Measurements from ENCODE around the gene MNS1.
"Not testable (repeated sequence)": the region's sequence is repeated elsewhere in the genome, so short reads cannot be mapped to it uniquely, and the experiment has no call there.

Gene MNS1, protein sequence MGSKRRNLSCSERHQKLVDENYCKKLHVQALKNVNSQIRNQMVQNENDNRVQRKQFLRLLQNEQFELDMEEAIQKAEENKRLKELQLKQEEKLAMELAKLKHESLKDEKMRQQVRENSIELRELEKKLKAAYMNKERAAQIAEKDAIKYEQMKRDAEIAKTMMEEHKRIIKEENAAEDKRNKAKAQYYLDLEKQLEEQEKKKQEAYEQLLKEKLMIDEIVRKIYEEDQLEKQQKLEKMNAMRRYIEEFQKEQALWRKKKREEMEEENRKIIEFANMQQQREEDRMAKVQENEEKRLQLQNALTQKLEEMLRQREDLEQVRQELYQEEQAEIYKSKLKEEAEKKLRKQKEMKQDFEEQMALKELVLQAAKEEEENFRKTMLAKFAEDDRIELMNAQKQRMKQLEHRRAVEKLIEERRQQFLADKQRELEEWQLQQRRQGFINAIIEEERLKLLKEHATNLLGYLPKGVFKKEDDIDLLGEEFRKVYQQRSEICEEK

DNA sequence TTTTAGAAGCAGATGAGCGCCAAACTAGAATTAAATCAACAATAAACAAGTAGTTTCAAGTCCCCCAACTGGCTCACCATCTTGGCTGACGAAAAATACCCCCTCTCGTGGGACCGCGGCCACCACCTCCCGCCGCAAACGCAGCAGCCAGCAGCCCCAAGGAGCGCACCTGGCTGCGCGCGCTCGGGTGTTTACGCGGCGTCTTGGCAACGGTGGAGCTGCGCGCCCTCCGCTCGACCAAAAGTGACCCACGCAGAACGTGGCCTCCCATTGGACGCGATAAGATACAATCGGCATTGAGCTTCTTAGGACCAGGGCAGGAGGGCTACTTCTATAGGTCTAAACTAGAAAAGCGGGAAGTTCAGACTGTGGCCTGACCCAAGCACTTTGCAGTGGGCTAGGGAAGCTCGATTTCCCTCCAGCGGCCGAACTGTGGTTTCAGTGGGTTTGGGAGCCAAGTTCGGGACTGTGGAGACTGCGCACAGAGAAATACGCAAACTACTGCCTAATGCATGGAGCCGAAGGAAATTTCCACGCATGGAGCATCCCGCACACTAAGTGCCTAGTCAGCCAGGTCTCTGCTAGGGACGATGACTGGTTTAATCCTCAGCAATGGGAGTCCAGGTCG, at the start of gene MNS1:
MNS1 (minus strand) TSS at position 245 of the 628 bp plus-strand sequence; CDS start at position 80, 165 bp downstream.
- peak; percentile 11 to 66 (median 32) for DNase-seq (ENCODE audit: low read depth in 4 of 4, low spot score in 1 of 4)

DNA sequence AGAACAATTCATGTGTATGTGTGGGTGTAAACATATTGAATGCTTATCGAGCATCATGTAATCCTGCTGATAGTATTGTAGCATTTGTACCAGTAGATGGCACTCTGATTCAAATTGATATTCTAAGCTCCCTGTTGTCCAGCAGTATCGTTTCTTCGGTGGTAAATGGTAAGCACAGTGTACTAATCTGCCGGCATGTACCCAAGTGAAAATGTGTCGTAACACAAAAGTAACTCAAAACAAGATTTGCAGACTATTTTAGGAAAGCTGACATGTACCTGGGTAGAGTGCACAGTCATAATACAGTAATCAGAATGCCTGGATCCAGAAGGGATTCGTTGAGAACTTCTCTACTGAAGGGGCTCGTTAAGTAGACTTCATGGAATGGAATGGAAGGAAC, 31.7 kb upstream of the MNS1 start:
- DNase-seq (ENCODE audit: low read depth in 4 of 4, low spot score in 1 of 4) = no peak

DNA sequence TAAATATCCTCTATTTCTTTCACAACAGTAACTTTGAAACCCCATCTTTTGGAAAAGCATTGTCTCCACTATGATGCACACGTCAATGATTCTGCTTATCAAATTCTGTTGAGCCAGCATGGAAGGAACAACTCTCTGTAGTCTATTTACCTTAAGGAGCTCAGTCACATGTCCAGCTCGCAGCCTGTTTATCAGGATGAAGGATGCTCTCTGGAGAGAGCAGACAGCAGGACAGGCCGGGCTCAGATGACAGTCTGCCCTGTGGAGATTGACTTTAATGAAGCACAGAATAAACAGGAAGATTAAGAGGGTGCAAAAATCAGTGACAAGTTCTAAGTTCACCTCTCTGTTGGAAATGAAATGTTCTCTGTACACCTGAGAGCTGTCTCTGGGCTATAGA, 30.6 kb upstream of the MNS1 start:
- DNase-seq (ENCODE audit: low read depth in 4 of 4, low spot score in 1 of 4) = no peak

DNA sequence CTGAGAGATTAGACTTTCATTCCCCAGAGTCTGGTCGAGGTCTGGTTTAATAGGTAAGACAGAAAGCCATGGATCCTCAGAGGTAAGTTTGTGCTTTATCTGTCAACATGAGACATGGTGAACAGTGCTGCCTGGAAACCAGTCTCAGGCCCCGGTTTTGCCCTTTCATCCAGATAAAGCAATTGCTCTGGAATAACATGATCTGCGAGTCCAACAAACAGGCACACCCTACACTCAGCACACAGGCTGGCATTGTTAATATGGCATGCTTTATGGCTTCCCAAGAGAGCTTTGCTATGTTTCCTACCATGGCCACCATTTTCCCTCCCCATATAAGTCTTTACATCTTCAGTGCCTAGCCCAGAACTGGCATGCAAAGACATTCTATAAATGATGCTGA, 30.1 kb upstream of the MNS1 start:
- DNase-seq (ENCODE audit: low read depth in 4 of 4, low spot score in 1 of 4) = no peak

DNA sequence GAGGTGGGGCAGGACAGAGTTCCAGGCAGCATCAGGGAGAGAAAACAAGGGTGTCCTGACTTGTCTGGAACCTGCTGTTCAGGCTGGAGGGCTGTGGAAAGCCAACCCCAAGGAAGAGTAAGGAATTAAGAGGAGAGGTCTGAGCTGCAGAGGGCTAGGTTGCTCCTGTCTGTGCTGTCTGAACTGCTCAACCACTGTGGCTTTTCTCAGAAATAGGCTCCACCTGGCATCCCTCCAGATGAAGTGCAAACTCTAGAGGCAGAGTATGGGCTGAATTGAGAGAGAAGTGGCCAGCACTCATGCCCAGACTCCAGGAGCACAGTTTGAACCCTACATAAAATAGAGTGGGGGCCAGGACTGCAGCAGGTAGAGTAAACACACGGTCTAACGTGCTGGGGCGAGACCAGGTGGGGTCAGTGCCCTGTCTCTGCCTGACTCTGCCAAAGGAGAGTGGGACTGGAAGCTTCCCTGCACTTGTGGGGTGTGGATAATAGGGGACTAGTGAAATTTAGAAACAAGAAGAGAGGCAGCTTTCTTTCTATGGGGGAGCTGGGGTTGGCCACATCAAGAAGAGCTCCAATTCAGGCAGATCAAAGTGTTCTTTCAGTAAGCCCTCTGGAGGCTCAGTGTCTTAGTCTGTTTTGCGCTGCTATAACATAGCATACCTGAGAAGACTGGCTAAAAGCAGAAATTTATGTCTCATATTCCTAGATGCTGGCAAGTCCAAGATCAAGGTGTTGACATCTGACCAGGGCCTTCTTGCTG, 28.0 kb upstream of the MNS1 start:
- no peak for DNase-seq (ENCODE audit: low read depth in 4 of 4, low spot score in 1 of 4)

DNA sequence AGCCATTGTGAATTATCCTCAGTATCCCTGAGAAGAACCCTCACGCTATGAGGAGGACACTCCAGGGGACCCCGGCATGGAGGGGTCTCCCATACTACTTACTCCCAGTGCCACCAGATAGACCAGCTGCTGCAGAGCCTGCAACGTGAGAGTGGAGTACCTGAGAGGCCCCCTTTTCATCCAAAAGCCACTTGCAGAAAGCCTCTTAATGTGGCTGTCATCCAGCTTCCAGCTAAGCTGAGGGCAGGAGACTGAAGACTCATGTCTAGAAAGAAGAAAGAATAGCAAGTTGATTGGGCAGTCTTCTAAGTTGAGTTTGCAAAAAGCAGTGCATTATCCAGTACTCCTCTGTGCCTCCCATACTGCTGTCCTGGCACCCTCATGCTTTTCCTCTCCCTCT, 27.3 kb upstream of the MNS1 start:
- no peak for DNase-seq (ENCODE audit: low read depth in 4 of 4, low spot score in 1 of 4)

DNA sequence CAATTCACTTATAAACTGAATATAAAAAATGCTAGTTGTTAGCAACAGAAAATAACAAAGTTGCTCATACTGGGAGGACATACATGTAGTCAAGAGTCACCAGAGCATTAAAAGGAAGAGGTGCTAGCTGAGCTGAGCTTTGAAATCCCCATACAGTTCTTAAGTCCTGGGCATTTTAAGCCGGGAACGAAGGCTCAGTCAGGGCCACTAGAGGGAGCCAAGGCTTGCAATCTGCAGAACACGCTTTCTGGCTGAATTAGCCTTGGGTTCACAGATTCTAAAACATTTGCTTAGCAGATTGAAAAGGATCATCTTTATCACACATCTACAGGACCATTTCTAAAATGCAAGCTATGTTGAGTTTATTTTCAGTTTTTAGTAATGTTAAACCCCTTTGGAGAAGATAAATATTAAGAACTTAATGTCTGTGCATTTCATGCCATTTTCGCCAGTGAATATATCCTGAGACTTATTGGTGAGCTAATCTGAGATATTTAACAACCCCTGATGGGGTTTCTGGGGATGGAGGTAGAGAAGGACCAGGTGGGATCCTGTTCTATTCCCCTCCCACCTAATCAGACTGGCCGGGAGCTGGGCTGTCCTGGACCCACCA, 26.3 kb upstream of the MNS1 start:
- DNase-seq (ENCODE audit: low read depth in 4 of 4, low spot score in 1 of 4) = peak; percentile 9 to 34 (median 16)

DNA sequence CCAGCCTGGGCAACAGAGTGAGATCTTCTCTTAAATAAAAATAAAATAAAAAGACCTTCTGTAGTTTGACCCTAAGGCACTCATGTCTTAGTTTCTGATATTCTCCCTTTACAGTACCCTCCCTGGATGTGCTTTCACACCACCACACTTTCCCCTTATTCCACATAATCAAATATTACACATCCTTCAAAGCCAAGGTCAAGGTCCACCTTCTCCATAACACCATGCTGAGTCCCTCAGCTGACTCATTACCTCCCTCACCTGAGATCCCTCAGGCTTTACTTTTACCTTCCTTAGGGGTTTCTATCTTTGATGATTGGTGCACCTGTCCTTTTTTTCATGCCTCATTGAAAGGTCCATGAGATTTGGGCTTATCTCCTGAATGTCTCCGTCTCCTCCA, 25.5 kb upstream of the MNS1 start:
- no peak for DNase-seq (ENCODE audit: low read depth in 4 of 4, low spot score in 1 of 4)

DNA sequence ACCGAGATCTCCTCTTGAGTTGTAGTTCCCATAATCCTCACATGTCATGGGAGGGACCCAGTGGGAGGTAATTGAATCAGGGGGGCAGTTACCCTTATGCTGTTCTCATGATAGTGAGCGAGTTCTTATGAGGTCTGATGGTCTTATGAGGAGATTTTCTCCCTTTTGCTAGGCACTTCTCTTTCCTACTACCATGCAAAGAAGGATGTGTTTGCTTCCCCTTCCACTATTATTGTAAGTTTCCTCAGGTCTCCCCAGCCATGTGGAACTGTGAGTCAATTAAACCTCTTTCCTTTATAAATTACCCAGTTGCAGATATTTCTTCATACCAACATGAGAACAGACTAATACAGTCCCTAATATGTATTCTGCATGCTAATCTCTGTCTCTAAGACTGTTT, 21.3 kb upstream of the MNS1 start:
- DNase-seq (ENCODE audit: low read depth in 4 of 4, low spot score in 1 of 4) = not testable (repeated sequence)

DNA sequence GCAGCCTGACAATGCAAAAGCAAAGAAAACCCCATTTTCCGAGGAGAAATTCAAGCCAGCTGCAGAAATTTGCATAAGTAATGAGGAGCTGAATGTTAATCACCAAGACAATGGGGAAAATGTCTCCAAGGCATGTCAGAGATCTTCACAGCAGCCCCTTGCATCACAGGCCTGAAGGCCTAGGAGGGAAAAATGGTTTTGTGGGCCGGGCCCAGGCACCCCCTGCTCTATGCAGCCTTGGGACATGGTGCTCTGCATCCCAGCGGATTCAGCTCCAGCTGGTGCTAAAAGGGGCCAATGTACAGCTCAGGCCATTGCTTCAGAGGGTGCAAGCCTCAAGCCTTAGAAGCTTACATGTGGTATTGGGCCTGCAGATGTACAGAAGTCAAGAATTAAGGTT, 20.5 kb upstream of the MNS1 start:
- DNase-seq (ENCODE audit: low read depth in 4 of 4, low spot score in 1 of 4) = not testable (repeated sequence)

DNA sequence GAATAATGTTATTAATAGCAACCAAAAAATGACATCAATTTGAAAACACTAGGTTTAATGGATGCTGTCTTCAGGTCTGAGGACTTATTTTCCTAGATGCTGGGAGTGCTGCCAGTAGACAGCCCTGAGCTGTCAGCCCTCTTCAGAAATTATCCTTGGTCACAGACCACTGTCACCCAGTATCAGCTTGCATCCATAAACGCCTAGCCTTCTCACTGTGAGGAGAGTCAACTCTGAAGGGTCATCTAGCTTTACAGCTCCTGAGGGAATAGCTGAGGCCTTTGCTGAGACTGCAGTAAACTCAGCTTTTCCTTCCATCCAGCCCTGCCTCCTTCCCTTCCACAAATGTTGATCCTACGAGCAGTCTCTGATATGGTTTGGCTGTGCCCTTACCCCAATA, 19.4 kb upstream of the MNS1 start:
- DNase-seq (ENCODE audit: low read depth in 4 of 4, low spot score in 1 of 4) = no peak

DNA sequence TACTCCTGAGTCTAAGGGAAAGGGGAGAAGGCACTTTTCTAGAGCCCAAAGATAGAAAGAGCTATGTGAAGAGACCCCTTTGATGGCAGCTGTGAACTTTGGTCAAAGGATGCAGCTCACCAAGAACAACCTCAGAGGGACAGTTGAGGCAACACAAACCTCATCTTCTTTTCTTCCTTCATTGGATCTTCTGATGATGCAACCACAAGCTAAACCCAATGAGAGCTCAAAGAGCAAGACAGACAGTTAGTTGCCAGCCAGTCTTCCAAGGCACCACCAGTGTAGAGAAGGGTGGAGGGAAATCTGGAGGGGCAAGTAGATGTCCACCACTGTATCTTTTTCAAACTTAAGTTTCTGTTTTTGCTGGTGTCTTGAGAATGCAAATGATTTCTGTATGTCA, 10.4 kb upstream of the MNS1 start:
- no peak for DNase-seq (ENCODE audit: low read depth in 4 of 4, low spot score in 1 of 4)

DNA sequence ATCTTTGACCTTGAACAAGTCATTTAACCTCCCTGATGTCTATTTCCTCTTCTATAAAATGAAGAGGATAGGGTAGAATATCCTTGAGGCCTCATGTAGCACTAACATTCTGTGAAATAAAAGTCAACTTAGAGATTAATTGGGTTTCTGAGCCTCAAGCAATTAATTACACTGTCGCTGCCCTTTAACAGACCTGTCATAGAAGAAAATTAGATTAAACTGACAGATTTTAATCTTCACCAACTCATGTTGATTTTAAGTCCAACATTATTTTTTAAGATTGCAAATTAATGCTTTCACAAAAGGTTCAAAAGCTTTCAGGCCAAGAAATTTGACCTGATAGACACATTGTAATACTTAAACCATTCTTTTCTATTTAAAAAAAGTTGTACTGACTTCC, 8.1 kb upstream of the MNS1 start:
- DNase-seq (ENCODE audit: low read depth in 4 of 4, low spot score in 1 of 4) = no peak

DNA sequence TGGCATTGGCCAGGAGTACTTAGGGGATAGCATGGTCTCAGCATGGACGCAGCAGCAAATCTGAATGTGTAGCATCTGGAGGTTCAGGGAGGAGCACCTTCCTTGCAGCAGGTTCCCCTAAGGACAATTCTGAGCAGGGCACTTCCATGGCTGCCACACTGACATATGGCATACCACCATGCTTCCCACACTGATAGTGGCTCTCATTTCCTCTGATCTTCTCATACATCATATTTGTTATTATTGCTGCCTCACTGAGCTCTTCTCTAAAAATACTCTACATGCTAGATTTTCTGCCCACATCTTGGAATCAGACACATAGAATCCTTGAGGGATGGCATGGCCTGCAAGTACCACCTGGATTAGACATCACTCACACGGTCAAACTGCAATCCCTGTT, 7.3 kb upstream of the MNS1 start:
- DNase-seq (ENCODE audit: low read depth in 4 of 4, low spot score in 1 of 4) = no peak

DNA sequence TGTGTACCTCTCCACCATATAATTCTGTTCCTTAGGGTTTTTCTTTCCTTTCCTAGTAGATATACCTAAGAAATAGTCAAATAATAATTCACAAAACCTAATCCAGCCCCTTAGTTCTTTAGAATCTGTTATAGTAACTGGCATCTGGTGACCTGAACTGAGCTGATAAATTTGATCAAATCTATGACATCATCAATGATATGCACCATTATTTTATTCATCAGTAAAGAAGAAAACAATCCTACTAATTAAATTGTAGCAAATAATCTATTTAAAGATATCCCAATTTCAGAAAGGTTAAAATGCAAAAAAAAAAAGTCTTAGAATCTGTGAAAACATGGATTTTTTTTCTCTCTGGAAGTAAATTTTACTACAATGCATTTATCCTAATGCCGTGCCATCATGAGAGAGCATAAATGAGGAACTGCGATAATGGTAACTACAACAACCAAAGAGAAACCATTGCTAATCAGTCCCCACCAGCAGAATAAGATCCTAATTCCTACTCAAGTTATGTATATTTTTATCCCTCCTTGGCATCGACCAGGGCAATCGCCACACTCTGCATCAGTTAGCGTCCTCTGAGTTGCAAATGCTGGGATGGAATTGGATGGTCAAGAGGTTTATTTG, 6.6 kb upstream of the MNS1 start:
- no peak for DNase-seq (ENCODE audit: low read depth in 4 of 4, low spot score in 1 of 4)

DNA sequence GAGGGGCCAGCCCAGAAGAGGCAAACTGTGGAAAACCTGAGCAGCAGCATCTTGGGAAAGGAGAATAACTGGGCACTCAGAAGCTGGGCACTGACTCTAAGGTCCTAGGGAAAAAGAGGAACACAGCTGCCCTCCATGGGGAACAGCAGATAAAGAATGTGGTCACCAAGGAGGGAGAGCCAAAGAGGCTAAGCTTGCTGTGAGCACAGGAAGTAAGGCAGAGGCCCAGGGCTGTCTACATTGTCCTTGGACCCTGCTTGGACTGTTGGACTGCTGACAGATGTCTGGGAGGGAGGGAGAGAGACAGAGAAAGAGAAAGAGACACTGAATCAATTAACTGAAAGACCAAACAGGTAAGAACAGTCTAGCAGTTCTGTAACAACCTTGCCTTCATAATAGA, 4.5 kb upstream of the MNS1 start:
- no peak for DNase-seq (ENCODE audit: low read depth in 4 of 4, low spot score in 1 of 4)

DNA sequence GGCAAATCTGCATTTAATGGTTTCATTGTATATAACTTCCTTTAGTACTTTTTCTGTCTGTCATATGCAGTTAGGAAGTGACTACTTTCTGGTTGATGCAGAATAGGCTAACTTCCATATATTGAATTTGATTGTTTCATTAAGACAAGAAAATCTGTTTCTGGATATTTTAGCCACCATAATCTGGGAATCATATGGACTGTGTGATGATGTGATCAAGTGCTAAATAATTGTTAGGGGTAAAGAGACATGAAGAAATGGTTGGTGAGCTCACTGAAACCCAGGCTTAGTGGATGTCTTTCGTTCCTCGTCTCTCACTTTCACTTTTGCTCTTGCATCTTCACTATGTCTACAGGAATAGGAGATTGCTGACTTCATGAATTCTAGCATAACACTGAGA, 3.5 kb upstream of the MNS1 start:
- DNase-seq (ENCODE audit: low read depth in 4 of 4, low spot score in 1 of 4) = no peak

DNA sequence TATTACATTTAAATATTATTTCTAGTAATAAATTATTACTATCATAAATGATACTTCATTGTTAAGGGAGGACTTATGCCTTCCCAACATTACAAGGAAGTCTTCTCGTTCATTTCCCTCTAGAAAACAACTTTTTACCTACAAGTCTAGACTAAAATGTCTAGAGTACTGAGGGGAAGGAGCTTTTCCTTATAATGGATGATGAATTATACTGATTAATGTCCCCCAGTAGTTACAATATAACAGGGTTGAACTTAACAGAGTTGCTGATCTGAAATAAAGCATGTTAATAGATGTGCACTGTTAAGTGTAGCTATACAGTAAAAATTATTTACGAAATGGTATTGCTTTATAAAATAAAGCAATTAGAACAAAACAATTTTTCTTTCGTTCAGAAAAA, 2.7 kb upstream of the MNS1 start:
- no peak for DNase-seq (ENCODE audit: low read depth in 4 of 4, low spot score in 1 of 4)

DNA sequence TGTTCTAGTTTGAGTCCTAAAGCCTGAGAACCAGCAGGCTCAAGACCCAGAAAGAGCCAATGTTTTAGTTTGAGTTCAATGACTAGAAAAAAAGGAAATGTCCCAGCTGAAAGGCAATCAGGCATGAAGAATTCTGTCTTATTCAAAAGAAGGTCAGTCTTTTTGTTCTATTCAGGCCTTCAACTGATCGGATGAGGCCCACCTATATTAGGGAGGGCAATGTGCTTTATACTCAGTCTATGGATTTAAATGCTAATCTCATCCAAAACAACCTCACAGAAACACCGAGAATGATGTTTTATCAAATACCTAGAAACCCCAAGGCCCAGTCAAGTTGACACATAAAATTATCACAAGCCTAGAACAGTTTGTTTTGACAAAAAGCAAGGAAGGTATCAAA, 4.0 kb downstream of the MNS1 start:
- DNase-seq (ENCODE audit: low read depth in 4 of 4, low spot score in 1 of 4) = no peak

DNA sequence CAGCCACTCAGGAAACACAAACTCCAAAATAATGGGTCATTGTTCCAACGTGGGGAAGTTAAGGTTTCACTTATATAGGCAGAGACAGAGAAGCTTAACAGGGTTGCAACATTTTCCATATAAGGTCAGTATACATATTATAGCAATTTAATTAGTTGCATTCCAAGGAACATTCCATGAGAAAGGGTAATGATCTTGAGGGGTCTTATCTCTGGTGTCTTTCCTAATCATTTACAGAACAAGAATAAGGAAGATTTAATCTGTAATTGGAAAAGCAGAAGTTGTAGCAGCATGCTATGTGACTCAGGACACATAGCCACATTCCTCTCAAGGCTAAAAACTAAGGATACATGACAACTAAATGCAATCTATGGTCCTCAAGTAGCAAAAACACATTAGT, 4.9 kb downstream of the MNS1 start:
- DNase-seq (ENCODE audit: low read depth in 4 of 4, low spot score in 1 of 4) = no peak

DNA sequence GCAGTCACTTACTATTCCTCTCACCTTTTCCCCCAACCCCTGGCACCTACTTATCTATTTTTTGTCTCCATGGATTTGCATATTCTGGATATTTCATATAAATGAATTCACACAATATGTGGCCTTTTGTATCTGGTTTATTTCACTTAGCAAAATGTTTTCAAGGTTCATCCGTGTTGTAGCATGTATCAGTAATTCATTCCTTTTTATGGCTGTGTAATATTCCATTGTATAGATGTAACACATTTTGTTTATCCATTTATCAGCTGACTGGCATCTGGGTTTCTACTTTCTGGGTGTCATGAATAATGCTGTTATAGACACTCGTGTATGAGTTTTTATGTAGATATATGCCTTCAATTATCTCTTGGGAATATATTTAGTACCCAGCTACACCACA, 5.8 kb downstream of the MNS1 start:
- no peak for DNase-seq (ENCODE audit: low read depth in 4 of 4, low spot score in 1 of 4)
